ENCODE results near the gene FAM163B.
A peak's percentile ranks its signal among the peaks of the same experiment; 100 is the strongest.

Gene FAM163B

GRCh38 chr9:133562611-133563290 is 46.4 kb downstream of the FAM163B start:
- H3K9me3 ChIP-seq (replicated peaks; ENCODE audit: insufficient read depth, low read length) = no peaks in the 10 kb centered on the region
- H3K9ac ChIP-seq (ENCODE audit: low read length) = no peak overlapping the region
- H3K27ac ChIP-seq (ENCODE audit: low read length) = no peak overlapping the region
- no peak for DNase-seq
- peaks cover 48% of the 10 kb centered on the region for H3K27me3 ChIP-seq (replicated peaks; ENCODE audit: insufficient read depth, low read length)
- no peaks in the 10 kb centered on the region for H4K20me1 ChIP-seq (ENCODE audit: insufficient read depth, low read length)
- no peak overlapping the region for H3K4me3 ChIP-seq (ENCODE audit: low read length)
- no peaks in the 10 kb centered on the region for H3K36me3 ChIP-seq (replicated peaks; ENCODE audit: insufficient read depth, low read length)
- H3K4me2 ChIP-seq (ENCODE audit: low read depth, low read length) = no peak overlapping the region
- peaks cover 8% of the 10 kb centered on the region for H3K4me1 ChIP-seq (ENCODE audit: low read length)
- H3K79me2 ChIP-seq (ENCODE audit: low read length) = no peaks in the 10 kb centered on the region
- TF ChIP-seq CTCF (IDR thresholded peaks at IDR 0.05; ENCODE audit: low read length) (no peak), EZH2 (optimal IDR thresholded peaks at IDR 0.05; ENCODE audit: low read depth, low read length) (no peak), EZH2phosphoT487 (IDR thresholded peaks at IDR 0.05; ENCODE audit: low read length) (no peak)
- no peak overlapping the region for H2AFZ ChIP-seq (ENCODE audit: low read length)
- no peaks in the 10 kb centered on the region for H3F3A ChIP-seq (ENCODE audit: insufficient read depth, low read length)
- no peaks in the 10 kb centered on the region for H3K9me2 ChIP-seq (replicated peaks; ENCODE audit: insufficient read depth, low read length)

DNA sequence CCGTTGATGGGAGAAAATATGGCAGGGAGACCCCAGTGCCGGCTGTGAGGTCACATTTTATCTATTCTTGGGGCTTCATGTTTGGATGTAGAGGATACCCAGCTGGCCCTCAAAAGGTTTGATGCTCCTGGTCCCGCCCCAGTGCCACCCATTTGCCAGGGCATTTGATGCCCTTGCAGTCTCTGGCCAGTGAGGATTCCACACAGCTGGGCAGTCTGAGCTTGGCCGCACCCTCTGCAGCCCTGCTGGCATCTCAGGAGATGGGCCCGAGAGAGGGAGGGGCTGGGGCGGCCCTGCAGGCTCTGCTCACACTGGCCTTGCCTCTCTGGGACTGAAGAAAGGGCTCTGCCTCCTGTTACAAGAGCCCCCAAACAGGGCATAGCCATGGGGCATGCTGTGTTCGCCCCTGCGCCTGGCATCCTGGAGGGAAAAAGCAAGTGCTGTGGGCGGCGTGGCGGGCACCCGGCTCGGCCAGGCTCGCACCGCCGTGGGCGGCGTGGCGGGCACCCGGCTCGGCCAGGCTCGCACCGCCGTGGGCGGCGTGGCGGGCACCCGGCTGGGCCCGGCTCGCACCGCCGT is 47.1 kb downstream of the FAM163B start:
- Histone ChIP-seq H3K4me3 (ENCODE audit: low read length) (no peak overlapping the region), H3K4me2 (ENCODE audit: low read depth, low read length) (no peak overlapping the region), H4K20me1 (ENCODE audit: insufficient read depth, low read length) (no peaks in the 10 kb centered on the region), H3K9me3 (replicated peaks; ENCODE audit: insufficient read depth, low read length) (no peaks in the 10 kb centered on the region), H3K79me2 (ENCODE audit: low read length) (no peaks in the 10 kb centered on the region), H3K36me3 (replicated peaks; ENCODE audit: insufficient read depth, low read length) (no peaks in the 10 kb centered on the region), H3F3A (ENCODE audit: insufficient read depth, low read length) (no peaks in the 10 kb centered on the region), H3K4me1 (ENCODE audit: low read length) (peaks cover 12% of the 10 kb centered on the region), H3K27me3 (replicated peaks; ENCODE audit: insufficient read depth, low read length) (peaks cover 42% of the 10 kb centered on the region), H3K27ac (ENCODE audit: low read length) (no peak overlapping the region), H3K9me2 (replicated peaks; ENCODE audit: insufficient read depth, low read length) (no peaks in the 10 kb centered on the region), H2AFZ (ENCODE audit: low read length) (no peak overlapping the region), H3K9ac (ENCODE audit: low read length) (no peak overlapping the region)
- no peak for TF ChIP-seq EZH2 (optimal IDR thresholded peaks at IDR 0.05; ENCODE audit: low read depth, low read length)
- TF ChIP-seq EZH2phosphoT487 (IDR thresholded peaks at IDR 0.05; ENCODE audit: low read length) = no peak
- no peak for TF ChIP-seq CTCF (IDR thresholded peaks at IDR 0.05; ENCODE audit: low read length)
- DNase-seq = no peak

DNA sequence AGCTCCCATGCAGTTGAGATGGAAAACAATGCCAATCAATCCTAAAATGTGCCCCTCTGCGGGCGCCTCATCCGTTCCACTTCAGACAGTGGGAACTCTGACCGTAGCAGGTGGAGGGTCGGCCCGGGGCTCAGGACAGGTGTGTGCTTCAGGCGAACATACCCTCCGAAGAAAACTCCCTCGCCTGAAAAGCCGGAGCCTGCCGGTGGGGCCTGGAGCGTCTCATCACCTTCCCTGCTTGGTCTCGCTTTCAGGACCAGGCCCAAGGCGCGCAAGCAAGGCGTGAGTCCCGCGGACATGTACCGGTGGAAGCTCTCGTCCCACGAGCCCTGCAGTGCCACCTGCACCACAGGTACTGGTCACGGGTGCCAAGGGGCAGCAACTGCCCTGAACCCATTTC is 48.2 kb downstream of the FAM163B start:
- Histone ChIP-seq H3K4me2 (ENCODE audit: low read depth, low read length) (peak overlapping the region; percentile 39; the same call in 1 of the 2 replicates), H3K9ac (ENCODE audit: low read length) (no peak overlapping the region), H2AFZ (ENCODE audit: low read length) (no peak overlapping the region), H3K4me3 (ENCODE audit: low read length) (no peak overlapping the region), H3K4me1 (ENCODE audit: low read length) (peaks cover 12% of the 10 kb centered on the region), H3K36me3 (replicated peaks; ENCODE audit: insufficient read depth, low read length) (no peaks in the 10 kb centered on the region), H3F3A (ENCODE audit: insufficient read depth, low read length) (no peaks in the 10 kb centered on the region), H3K9me2 (replicated peaks; ENCODE audit: insufficient read depth, low read length) (no peaks in the 10 kb centered on the region), H3K27ac (ENCODE audit: low read length) (no peak overlapping the region), H3K27me3 (replicated peaks; ENCODE audit: insufficient read depth, low read length) (peaks cover 36% of the 10 kb centered on the region), H3K79me2 (ENCODE audit: low read length) (no peaks in the 10 kb centered on the region), H4K20me1 (ENCODE audit: insufficient read depth, low read length) (no peaks in the 10 kb centered on the region), H3K9me3 (replicated peaks; ENCODE audit: insufficient read depth, low read length) (no peaks in the 10 kb centered on the region)
- DNase-seq = no peak
- TF ChIP-seq CTCF (IDR thresholded peaks at IDR 0.05; ENCODE audit: low read length) (no peak), EZH2 (optimal IDR thresholded peaks at IDR 0.05; ENCODE audit: low read depth, low read length) (no peak), EZH2phosphoT487 (IDR thresholded peaks at IDR 0.05; ENCODE audit: low read length) (no peak)

Measured in MM.1S (cell line).